Measurements from ENCODE around the gene PRKCB.

PRKCB gene

GRCh38 chr16:23920446-23920845, 84.7 kb downstream of the PRKCB start:
- TF ChIP-seq CTCF (IDR thresholded peaks at IDR 0.05; ENCODE audit: borderline replicate concordance, control extremely low read depth, extremely low read depth, insufficient read depth, missing control alignments) = no peak
- DNase-seq (ENCODE audit: low spot score) = no peak
- in situ Hi-C loops (cut with MboI; ENCODE audit: low sequenced_read_pairs, unreplicated experiment) = no loop called here

- in situ Hi-C loops (cut with MboI; ENCODE audit: low sequenced_read_pairs, unreplicated experiment) = no loop called here
- no peak for TF ChIP-seq CTCF (IDR thresholded peaks at IDR 0.05; ENCODE audit: borderline replicate concordance, control extremely low read depth, extremely low read depth, insufficient read depth, missing control alignments)
- no peak for DNase-seq (ENCODE audit: low spot score)
Observed at GRCh38 chr16:23920899-23921298, 85.1 kb downstream of the PRKCB start.

- no peak for TF ChIP-seq CTCF (IDR thresholded peaks at IDR 0.05; ENCODE audit: borderline replicate concordance, control extremely low read depth, extremely low read depth, insufficient read depth, missing control alignments)
- no peak for DNase-seq (ENCODE audit: low spot score)
- in situ Hi-C loops (cut with MboI; ENCODE audit: low sequenced_read_pairs, unreplicated experiment) = no loop called here
Observed at GRCh38 chr16:23922406-23922805, 86.6 kb downstream of the PRKCB start.

- in situ Hi-C loops (cut with MboI; ENCODE audit: low sequenced_read_pairs, unreplicated experiment) = no loop called here
- no peak for DNase-seq (ENCODE audit: low spot score)
- no peak for TF ChIP-seq CTCF (IDR thresholded peaks at IDR 0.05; ENCODE audit: borderline replicate concordance, control extremely low read depth, extremely low read depth, insufficient read depth, missing control alignments)
Observed at GRCh38 chr16:23924128-23924527, 88.3 kb downstream of the PRKCB start.

- no peak for DNase-seq (ENCODE audit: low spot score)
- no peak for TF ChIP-seq CTCF (IDR thresholded peaks at IDR 0.05; ENCODE audit: borderline replicate concordance, control extremely low read depth, extremely low read depth, insufficient read depth, missing control alignments)
- in situ Hi-C loops (cut with MboI; ENCODE audit: low sequenced_read_pairs, unreplicated experiment) = no loop called here
Observed at GRCh38 chr16:23927796-23928195, 92.0 kb downstream of the PRKCB start.

GRCh38 chr16:23929237-23929636, 93.5 kb downstream of the PRKCB start:
- TF ChIP-seq CTCF (IDR thresholded peaks at IDR 0.05; ENCODE audit: borderline replicate concordance, control extremely low read depth, extremely low read depth, insufficient read depth, missing control alignments) = no peak
- in situ Hi-C loops (cut with MboI; ENCODE audit: low sequenced_read_pairs, unreplicated experiment) = no loop called here
- DNase-seq (ENCODE audit: low spot score) = no peak

GRCh38 chr16:23929856-23930255, 94.1 kb downstream of the PRKCB start:
- in situ Hi-C loops (cut with MboI; ENCODE audit: low sequenced_read_pairs, unreplicated experiment) = no loop called here
- DNase-seq (ENCODE audit: low spot score) = no peak
- TF ChIP-seq CTCF (IDR thresholded peaks at IDR 0.05; ENCODE audit: borderline replicate concordance, control extremely low read depth, extremely low read depth, insufficient read depth, missing control alignments) = no peak
